MM.1S (cell line): ENCODE measurements around the gene STN1.

Experiments
- DNase-seq: peaks from one replicate; pipeline ENCODE4 v3.0.0-alpha.2; 2015
- H2AFZ ChIP-seq: fragments of 300-600 bp; sonication (generic); 2 replicates; pipeline ENCODE4 v1.6.0; 2016; ENCODE audit warnings: antibody characterized with exemption, low read length
- H3F3A ChIP-seq: fragments of 300-600 bp; sonication (generic); 2 replicates; pipeline ENCODE4 v1.6.1; 2016; ENCODE audit warnings: mild to moderate bottlenecking, antibody characterized with exemption, low read length, moderate library complexity, mixed read lengths; ENCODE audit not compliant: insufficient read depth
- H3K27ac ChIP-seq: fragments of 300-600 bp; sonication (generic); 2 replicates; pipeline ENCODE4 v1.5.1; 2016; ENCODE audit warnings: mild to moderate bottlenecking, low read length
- H3K27me3 ChIP-seq: fragments of 300-600 bp; sonication (generic); replicated peaks from 2 replicates; pipeline ENCODE4 v1.6.0; 2016; ENCODE audit warnings: low read length; ENCODE audit not compliant: insufficient read depth
- H3K36me3 ChIP-seq: fragments of 300-600 bp; sonication (generic); replicated peaks from 2 replicates; pipeline ENCODE4 v1.6.1; 2016; ENCODE audit warnings: mild to moderate bottlenecking, low read length, mixed read lengths; ENCODE audit not compliant: insufficient read depth
- H3K4me1 ChIP-seq: fragments of 300-600 bp; sonication (generic); 2 replicates; pipeline ENCODE4 v1.6.1; 2016; ENCODE audit warnings: low read length, mixed read lengths
- H3K4me2 ChIP-seq: fragments of 300-600 bp; sonication (generic); 2 replicates; pipeline ENCODE4 v1.6.0; 2016; ENCODE audit warnings: low read depth, low read length
- H3K4me3 ChIP-seq: fragments of 300-600 bp; sonication (generic); 2 replicates; pipeline ENCODE4 v1.5.1; 2016; ENCODE audit warnings: low read length, mixed read lengths
- H3K79me2 ChIP-seq: fragments of 300-600 bp; sonication (generic); 2 replicates; pipeline ENCODE4 v1.6.1; 2016; ENCODE audit warnings: mixed run types, low read length, mixed read lengths
- H3K9ac ChIP-seq: fragments of 300-600 bp; sonication (generic); 2 replicates; pipeline ENCODE4 v1.6.1; 2016; ENCODE audit warnings: low read length, mixed read lengths
- H3K9me2 ChIP-seq: fragments of 300-600 bp; sonication (generic); replicated peaks from 2 replicates; pipeline ENCODE4 v1.6.1; 2016; ENCODE audit warnings: mild to moderate bottlenecking, low read length, mixed read lengths; ENCODE audit not compliant: insufficient read depth
- H3K9me3 ChIP-seq: fragments of 300-600 bp; sonication (generic); replicated peaks from 2 replicates; pipeline ENCODE4 v1.6.1; 2016; ENCODE audit warnings: mild to moderate bottlenecking, low read length, mixed read lengths; ENCODE audit not compliant: insufficient read depth
- H4K20me1 ChIP-seq: fragments of 300-600 bp; sonication (generic); 2 replicates; pipeline ENCODE4 v1.6.1; 2016; ENCODE audit warnings: mild to moderate bottlenecking, low read length, moderate library complexity, mixed read lengths; ENCODE audit not compliant: insufficient read depth
- CTCF ChIP-seq: fragments of 300-600 bp; sonication (generic); IDR thresholded peaks from 2 replicates; pipeline ENCODE4 v1.5.1; 2016; ENCODE audit warnings: antibody characterized with exemption, low read length, mixed read lengths
- EZH2 ChIP-seq: fragments of 300-600 bp; sonication (generic); optimal IDR thresholded peaks from 2 replicates; pipeline ENCODE3; 2017; ENCODE audit warnings: low read depth, mild to moderate bottlenecking, antibody characterized with exemption, low read length, mixed read lengths
- EZH2phosphoT487 ChIP-seq: fragments of 300-600 bp; sonication (generic); IDR thresholded peaks from 2 replicates; pipeline ENCODE4 v1.6.1; 2018; ENCODE audit warnings: antibody characterized with exemption, low read length

The STN1 gene

GRCh38 chr10:103939522-103939921 lies 21.5 kb upstream of the STN1 start:
- Histone ChIP-seq H4K20me1 (no peaks in the 10 kb centered on the region), H3K4me2 (no peak overlapping the region), H3K79me2 (no peaks in the 10 kb centered on the region), H3K9ac (no peak overlapping the region), H3K27ac (no peak overlapping the region), H3K36me3 (no peaks in the 10 kb centered on the region), H3K27me3 (no peaks in the 10 kb centered on the region), H3K9me2 (no peaks in the 10 kb centered on the region), H2AFZ (no peak overlapping the region), H3F3A (no peaks in the 10 kb centered on the region), H3K4me3 (no peak overlapping the region), H3K4me1 (no peaks in the 10 kb centered on the region), H3K9me3 (no peaks in the 10 kb centered on the region)
- TF ChIP-seq EZH2phosphoT487 (no peak), CTCF (no peak), EZH2 (no peak)
- DNase-seq: no peak

- DNase-seq: no peak
- H4K20me1 ChIP-seq: no peaks in the 10 kb centered on the region
Observed at GRCh38 chr10:103936022-103936421, 18.0 kb upstream of the STN1 start.

GRCh38 chr10:103934308-103934707 lies 16.3 kb upstream of the STN1 start:
- Histone ChIP-seq H3K36me3 (no peaks in the 10 kb centered on the region), H3K9ac (no peak overlapping the region), H3K9me3 (no peaks in the 10 kb centered on the region), H2AFZ (no peak overlapping the region), H3K79me2 (no peaks in the 10 kb centered on the region), H3K27ac (no peak overlapping the region), H3K4me2 (no peak overlapping the region), H3F3A (no peaks in the 10 kb centered on the region), H4K20me1 (no peaks in the 10 kb centered on the region), H3K4me3 (no peak overlapping the region), H3K27me3 (no peaks in the 10 kb centered on the region), H3K4me1 (no peaks in the 10 kb centered on the region), H3K9me2 (no peaks in the 10 kb centered on the region)
- DNase-seq: no peak
- TF ChIP-seq EZH2 (no peak), CTCF (no peak), EZH2phosphoT487 (no peak)

More at GRCh38 chr10:103936022-103936421, 18.0 kb upstream of the STN1 start:
- Histone ChIP-seq H3K9me3 (no peaks in the 10 kb centered on the region), H3K9me2 (no peaks in the 10 kb centered on the region), H3K4me2 (no peak overlapping the region), H3K4me1 (no peaks in the 10 kb centered on the region), H3K36me3 (no peaks in the 10 kb centered on the region), H3K9ac (no peak overlapping the region), H3F3A (no peaks in the 10 kb centered on the region), H3K27ac (no peak overlapping the region), H2AFZ (no peak overlapping the region), H3K79me2 (no peaks in the 10 kb centered on the region), H3K4me3 (no peak overlapping the region), H3K27me3 (no peaks in the 10 kb centered on the region)
- no peak for TF ChIP-seq CTCF
- no peak for TF ChIP-seq EZH2phosphoT487
- no peak for TF ChIP-seq EZH2
